Smooth muscle cell (in vitro differentiated cells): ENCODE results near the gene COL4A2. TPM values are rescaled to one million over a fixed set of nuclear protein-coding genes. Genes with fewer than 3 reads are reported as not detected.
A peak's percentile ranks its signal among the peaks of the same experiment; 100 is the strongest.

ENCODE experiments used
- DNase-seq: peaks from one replicate; lab custom pipeline; 2025; ENCODE audit not compliant: unreplicated experiment; lab: John Stamatoyannopoulos, UW
- H2AFZ ChIP-seq: fragments of 200-600 bp; sonication (generic); 2 replicates; pipeline ENCODE4 v1.6.0; 2016; ENCODE audit warnings: antibody characterized with exemption, low read depth, mild to moderate bottlenecking
- H3F3A ChIP-seq: fragments of 200-600 bp; sonication (generic); 2 replicates; pipeline ENCODE4 v1.6.0; 2017; ENCODE audit warnings: antibody characterized with exemption, low read depth
- H3K27ac ChIP-seq: fragments of 200-600 bp; sonication (generic); 2 replicates; pipeline ENCODE4 v1.5.1; 2016; ENCODE audit warnings: low read depth, mild to moderate bottlenecking
- H3K27me3 ChIP-seq: fragments of 200-600 bp; sonication (generic); 2 replicates; pipeline ENCODE4 v1.6.1; 2016; ENCODE audit warnings: low read depth, mild to moderate bottlenecking
- H3K36me3 ChIP-seq: fragments of 200-600 bp; sonication (generic); 2 replicates; pipeline ENCODE4 v1.5.1; 2016; ENCODE audit warnings: low read depth
- H3K4me1 ChIP-seq: fragments of 200-600 bp; sonication (generic); 2 replicates; pipeline ENCODE4 v1.5.1; 2016; ENCODE audit warnings: low read depth
- H3K4me2 ChIP-seq: fragments of 200-600 bp; sonication (generic); 2 replicates; pipeline ENCODE4 v1.6.0; 2016; ENCODE audit warnings: mild to moderate bottlenecking
- H3K4me3 ChIP-seq: fragments of 200-600 bp; sonication (generic); 2 replicates; pipeline ENCODE4 v1.5.1; 2016; ENCODE audit warnings: mild to moderate bottlenecking
- H3K79me2 ChIP-seq: fragments of 200-600 bp; sonication (generic); 2 replicates; pipeline ENCODE4 v1.6.0; 2016; ENCODE audit warnings: low read depth, mild to moderate bottlenecking
- H3K9ac ChIP-seq: fragments of 200-600 bp; sonication (generic); 2 replicates; pipeline ENCODE4 v1.6.0; 2016; ENCODE audit warnings: low read depth
- H3K9me3 ChIP-seq: fragments of 200-600 bp; sonication (generic); replicated peaks from 2 replicates; pipeline ENCODE4 v1.5.1; 2016; ENCODE audit warnings: low read depth
- H4K20me1 ChIP-seq: fragments of 200-600 bp; sonication (generic); 2 replicates; pipeline ENCODE4 v1.6.0; 2016; ENCODE audit warnings: low read depth
- CTCF ChIP-seq: fragments of 200-600 bp; sonication (generic); IDR thresholded peaks from 2 replicates; pipeline ENCODE4 v1.5.1; 2017; ENCODE audit warnings: borderline replicate concordance, mild to moderate bottlenecking, antibody characterized with exemption; ENCODE audit not compliant: insufficient read depth, poor library complexity, severe bottlenecking
- WGBS: methylation state at CpG from one replicate; pipeline ENCODE4 v1.1.7; 2016; ENCODE audit warnings: low lambda C conversion rate; 5-methylcytosine and 5-hydroxymethylcytosine counted together
- polyA plus RNA-seq: library from polyadenylated mRNA; unstranded; fragments of >200 nt; fragmentation: Nextera tagmentation; extraction: Ambion mirVana; gene quantifications from 2 replicates; pipeline ENCODE4 v1.2.1, GENCODE V29; 2016
- total RNA-seq: library from RNA; depleted of rRNA; stranded (reverse); fragments of >200 nt; gene quantifications from 2 replicates; pipeline ENCODE4 v1.2.3, GENCODE V29; 2014

COL4A2 gene
- total and polyA plus RNA-seq, 2 experiments from 2014 or later: 1,456 to 2,786 TPM

GRCh38 chr13:110322828-110323171 lies 15.7 kb downstream of the COL4A2 start:
- DNase-seq: no peak
- H3K4me2 ChIP-seq: peak overlapping the region; percentile 29
- no peak overlapping the region for H2AFZ ChIP-seq
- H4K20me1 ChIP-seq: peaks cover 99% of the 10 kb centered on the region
- H3F3A ChIP-seq: peaks cover 83% of the 10 kb centered on the region
- no peak overlapping the region for H3K9ac ChIP-seq
- no peaks in the 10 kb centered on the region for H3K36me3 ChIP-seq
- H3K4me1 ChIP-seq: peaks cover 45% of the 10 kb centered on the region
- no peaks in the 10 kb centered on the region for H3K27me3 ChIP-seq
- no peak for TF ChIP-seq CTCF
- no peaks in the 10 kb centered on the region for H3K9me3 ChIP-seq
- H3K4me3 ChIP-seq: no peak overlapping the region
- peak overlapping the region; percentile 96 for H3K27ac ChIP-seq
- 99% methylated on average over 7 of the region's 7 CpGs for WGBS
- H3K79me2 ChIP-seq: peaks cover 99% of the 10 kb centered on the region

- Histone ChIP-seq H3K4me1 (peaks cover 50% of the 10 kb centered on the region), H3K36me3 (no peaks in the 10 kb centered on the region), H3K27ac (peak overlapping the region; percentile 96), H3F3A (peaks cover 83% of the 10 kb centered on the region), H2AFZ (no peak overlapping the region), H3K9me3 (no peaks in the 10 kb centered on the region), H3K79me2 (peaks cover 99% of the 10 kb centered on the region), H3K4me3 (no peak overlapping the region), H3K4me2 (peak overlapping the region; percentile 55), H3K9ac (no peak overlapping the region), H4K20me1 (peaks cover 99% of the 10 kb centered on the region), H3K27me3 (no peaks in the 10 kb centered on the region)
- DNase-seq: no peak
- TF ChIP-seq CTCF: peak; percentile 21
- WGBS: 62% methylated on average over 8 of the region's 8 CpGs
These were observed 16.2 kb downstream of the COL4A2 start for GRCh38 chr13:110323172-110323891.

- peaks cover 56% of the 10 kb centered on the region for H3K4me1 ChIP-seq
- no peak overlapping the region for H2AFZ ChIP-seq
- H3K79me2 ChIP-seq: peaks cover 99% of the 10 kb centered on the region
- no peaks in the 10 kb centered on the region for H3K9me3 ChIP-seq
- H3F3A ChIP-seq: peaks cover 81% of the 10 kb centered on the region
- peak overlapping the region; percentile 55 for H3K4me2 ChIP-seq
- no peak overlapping the region for H3K9ac ChIP-seq
- TF ChIP-seq CTCF: no peak
- H3K27me3 ChIP-seq: no peaks in the 10 kb centered on the region
- H4K20me1 ChIP-seq: peaks cover 99% of the 10 kb centered on the region
- peak overlapping the region; percentile 96 for H3K27ac ChIP-seq
- no peak for DNase-seq
- WGBS: 93% methylated on average over 10 of the region's 10 CpGs
- H3K36me3 ChIP-seq: no peaks in the 10 kb centered on the region
- no peak overlapping the region for H3K4me3 ChIP-seq
These were observed 17.1 kb downstream of the COL4A2 start for GRCh38 chr13:110324026-110324749.
